Measurements from ENCODE around the gene SPAG4.

DNA sequence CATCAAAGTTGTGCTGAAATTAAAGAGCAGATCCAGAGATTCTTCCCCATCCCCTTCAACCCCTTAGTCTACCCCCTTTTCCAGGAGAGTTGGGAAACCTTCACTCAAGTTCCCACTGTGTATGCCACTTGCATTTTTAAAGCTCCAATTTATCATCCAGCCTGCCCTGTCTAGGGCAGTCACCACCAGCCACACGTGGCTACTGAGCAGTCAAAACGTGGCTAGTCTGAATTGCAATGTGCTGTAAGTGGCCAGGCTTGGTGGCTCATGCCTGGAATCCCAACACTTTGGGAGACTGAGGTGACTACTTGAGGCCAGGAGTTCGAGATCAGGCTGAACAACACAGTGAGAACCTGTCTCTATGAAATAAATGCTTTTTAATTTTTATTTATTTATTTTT lies 38.8 kb upstream of the SPAG4 start:
- TF ChIP-seq, protein P1, sequence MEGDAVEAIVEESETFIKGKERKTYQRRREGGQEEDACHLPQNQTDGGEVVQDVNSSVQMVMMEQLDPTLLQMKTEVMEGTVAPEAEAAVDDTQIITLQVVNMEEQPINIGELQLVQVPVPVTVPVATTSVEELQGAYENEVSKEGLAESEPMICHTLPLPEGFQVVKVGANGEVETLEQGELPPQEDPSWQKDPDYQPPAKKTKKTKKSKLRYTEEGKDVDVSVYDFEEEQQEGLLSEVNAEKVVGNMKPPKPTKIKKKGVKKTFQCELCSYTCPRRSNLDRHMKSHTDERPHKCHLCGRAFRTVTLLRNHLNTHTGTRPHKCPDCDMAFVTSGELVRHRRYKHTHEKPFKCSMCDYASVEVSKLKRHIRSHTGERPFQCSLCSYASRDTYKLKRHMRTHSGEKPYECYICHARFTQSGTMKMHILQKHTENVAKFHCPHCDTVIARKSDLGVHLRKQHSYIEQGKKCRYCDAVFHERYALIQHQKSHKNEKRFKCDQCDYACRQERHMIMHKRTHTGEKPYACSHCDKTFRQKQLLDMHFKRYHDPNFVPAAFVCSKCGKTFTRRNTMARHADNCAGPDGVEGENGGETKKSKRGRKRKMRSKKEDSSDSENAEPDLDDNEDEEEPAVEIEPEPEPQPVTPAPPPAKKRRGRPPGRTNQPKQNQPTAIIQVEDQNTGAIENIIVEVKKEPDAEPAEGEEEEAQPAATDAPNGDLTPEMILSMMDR (IDR thresholded peaks at IDR 0.05): no peak
- TF ChIP-seq POLR2A (IDR thresholded peaks at IDR 0.05): no peak
